ENCODE results near the gene COPS3. TPM values are rescaled to one million over a fixed set of nuclear protein-coding genes. Genes with fewer than 3 reads are reported as not detected.

The COPS3 gene
- total and polyA plus RNA-seq, 5 donors = 52.0 to 65.7 (median 52.5) TPM

- WGBS = 71% methylated on average over 1 of the region's 1 CpG
- Histone ChIP-seq H3K27ac (ENCODE audit: low read length) (no peak overlapping the region), H3K9me3 (ENCODE audit: control insufficient read depth, low read length) (no peaks in the 10 kb centered on the region), H3K27me3 (ENCODE audit: control insufficient read depth, insufficient read depth) (no peaks in the 10 kb centered on the region), H3K4me3 (ENCODE audit: low read length) (no peak overlapping the region), H3K4me1 (ENCODE audit: control insufficient read depth, insufficient read depth, low read length) (peaks cover 10% of the 10 kb centered on the region)
- ATAC-seq (no peak), DNase-seq (no peak)
- intact Hi-C loops (cut with DNase I) = no loop called here
Observed at GRCh38 chr17:17239832-17240231, 41.2 kb downstream of the COPS3 start.

- Histone ChIP-seq H3K9me3 (ENCODE audit: control insufficient read depth, low read length) (no peaks in the 10 kb centered on the region), H3K4me1 (ENCODE audit: control insufficient read depth, insufficient read depth, low read length) (peaks cover 13% of the 10 kb centered on the region), H3K27me3 (ENCODE audit: control insufficient read depth, insufficient read depth) (no peaks in the 10 kb centered on the region), H3K27ac (ENCODE audit: low read length) (peak within 1 kb of the TSS; percentile 95), H3K4me3 (ENCODE audit: low read length) (peak within 1 kb of the TSS; percentile 97)
- WGBS = under 1% methylated on average over 53 of the region's 53 CpGs
- intact Hi-C loops (cut with DNase I) = no loop called here
- ATAC-seq (peak; percentile 97), DNase-seq (peak; percentile 94 to 99 (median 97))
Observed at GRCh38 chr17:17237026-17237799, 43.8 kb downstream of the COPS3 start, which contains the start of gene FLCN. TSS of gene FLCN (minus strand) at chr17:17237168. CDS start at chr17:17228137, 9,031 bp downstream.

- intact Hi-C loops (cut with DNase I) = no loop called here
- Histone ChIP-seq H3K4me1 (ENCODE audit: control insufficient read depth, insufficient read depth, low read length) (peaks cover 13% of the 10 kb centered on the region), H3K4me3 (ENCODE audit: low read length) (peak overlapping the region; percentile 97), H3K27me3 (ENCODE audit: control insufficient read depth, insufficient read depth) (no peaks in the 10 kb centered on the region), H3K9me3 (ENCODE audit: control insufficient read depth, low read length) (no peaks in the 10 kb centered on the region), H3K27ac (ENCODE audit: low read length) (peak overlapping the region; percentile 95)
- ATAC-seq (peak; percentile 22 to 34), DNase-seq (peak in 1 of 3 donors; percentile 32)
- WGBS = under 1% methylated on average over 31 of the region's 31 CpGs
Observed at GRCh38 chr17:17236295-17237025, 44.6 kb downstream of the COPS3 start.

GRCh38 chr17:17235212-17236174 lies 45.6 kb downstream of the COPS3 start:
- H3K4me1 ChIP-seq (ENCODE audit: control insufficient read depth, insufficient read depth, low read length) = peaks cover 13% of the 10 kb centered on the region
- no peaks in the 10 kb centered on the region for H3K9me3 ChIP-seq (ENCODE audit: control insufficient read depth, low read length)
- peak in 1 of 2 donors; percentile 2 for ATAC-seq
- DNase-seq = peak in 1 of 3 donors; percentile 36
- peak overlapping the region; percentile 97 for H3K4me3 ChIP-seq (ENCODE audit: low read length)
- H3K27ac ChIP-seq (ENCODE audit: low read length) = peak overlapping the region; percentile 95
- H3K27me3 ChIP-seq (ENCODE audit: control insufficient read depth, insufficient read depth) = no peaks in the 10 kb centered on the region
- WGBS = 48% methylated on average over 19 of the region's 19 CpGs
- intact Hi-C loops (cut with DNase I) = no loop called here

GRCh38 chr17:17232303-17232621 lies 48.8 kb downstream of the COPS3 start:
- intact Hi-C loops (cut with DNase I) = no loop called here

GRCh38 chr17:17231621-17232302 lies 49.3 kb downstream of the COPS3 start:
- H3K4me1 ChIP-seq (ENCODE audit: control insufficient read depth, insufficient read depth, low read length) = peaks cover 21% of the 10 kb centered on the region
- no peaks in the 10 kb centered on the region for H3K9me3 ChIP-seq (ENCODE audit: control insufficient read depth, low read length)
- no peak for ATAC-seq
- H3K27me3 ChIP-seq (ENCODE audit: control insufficient read depth, insufficient read depth) = no peaks in the 10 kb centered on the region
- no peak overlapping the region for H3K4me3 ChIP-seq (ENCODE audit: low read length)
- DNase-seq = peak in 1 of 3 donors; percentile 55
- intact Hi-C loops (cut with DNase I) = no loop called here
- peak overlapping the region; percentile 35 for H3K27ac ChIP-seq (ENCODE audit: low read length)
- WGBS = 68% methylated on average over 16 of the region's 16 CpGs

More at GRCh38 chr17:17232303-17232621, 48.8 kb downstream of the COPS3 start:
- Histone ChIP-seq H3K27me3 (ENCODE audit: control insufficient read depth, insufficient read depth) (no peaks in the 10 kb centered on the region), H3K4me3 (ENCODE audit: low read length) (no peak overlapping the region), H3K9me3 (ENCODE audit: control insufficient read depth, low read length) (no peaks in the 10 kb centered on the region), H3K4me1 (ENCODE audit: control insufficient read depth, insufficient read depth, low read length) (peaks cover 21% of the 10 kb centered on the region), H3K27ac (ENCODE audit: low read length) (peak overlapping the region; percentile 35)
- peak in 1 of 3 donors; percentile 55 for DNase-seq
- WGBS = 58% methylated on average over 11 of the region's 11 CpGs
- ATAC-seq = no peak

GRCh38 chr17:17229416-17230384 lies 51.3 kb downstream of the COPS3 start:
- DNase-seq (peak in 1 of 3 donors; percentile 8), ATAC-seq (no peak)
- Histone ChIP-seq H3K4me3 (ENCODE audit: low read length) (no peak overlapping the region), H3K27me3 (ENCODE audit: control insufficient read depth, insufficient read depth) (no peaks in the 10 kb centered on the region), H3K27ac (ENCODE audit: low read length) (no peak overlapping the region), H3K4me1 (ENCODE audit: control insufficient read depth, insufficient read depth, low read length) (peaks cover 10% of the 10 kb centered on the region), H3K9me3 (ENCODE audit: control insufficient read depth, low read length) (no peaks in the 10 kb centered on the region)
- intact Hi-C loops (cut with DNase I) = no loop called here
- WGBS = 89% methylated on average over 26 of the region's 26 CpGs

GRCh38 chr17:17228521-17229279 lies 52.3 kb downstream of the COPS3 start:
- peaks cover 10% of the 10 kb centered on the region for H3K4me1 ChIP-seq (ENCODE audit: control insufficient read depth, insufficient read depth, low read length)
- DNase-seq (peak in 1 of 3 donors; percentile 50), ATAC-seq (peak; percentile 39 to 47)
- no peaks in the 10 kb centered on the region for H3K27me3 ChIP-seq (ENCODE audit: control insufficient read depth, insufficient read depth)
- WGBS = 85% methylated on average over 17 of the region's 17 CpGs
- intact Hi-C loops (cut with DNase I) = no loop called here
- no peak overlapping the region for H3K4me3 ChIP-seq (ENCODE audit: low read length)
- no peaks in the 10 kb centered on the region for H3K9me3 ChIP-seq (ENCODE audit: control insufficient read depth, low read length)
- H3K27ac ChIP-seq (ENCODE audit: low read length) = peak overlapping the region; percentile 55

Data from right cardiac atrium (tissue), 5 donors.